GM23338 (cell line): ENCODE results near the gene ETV1. TPM values are rescaled to one million over a fixed set of nuclear protein-coding genes. Genes with fewer than 3 reads are reported as not detected.

Source experiments
- ATAC-seq: fragments of 200-7000 bp; cut with Tn5 transposase; 3 replicates; pipeline ENCODE4 v1.9.1; 2020
- DNase-seq: peaks from one replicate; pipeline ENCODE4 v3.0.0-alpha.2; 2015; ENCODE audit warnings: low spot score
- H2AFZ ChIP-seq: fragments of 200-600 bp; sonication (generic); 2 replicates; pipeline ENCODE4 v1.8.0; 2016; ENCODE audit warnings: antibody characterized with exemption, mild to moderate bottlenecking, moderate library complexity
- H3F3A ChIP-seq: fragments of 200-600 bp; sonication (generic); replicated peaks from 2 replicates; pipeline ENCODE4 v1.8.0; 2017; ENCODE audit warnings: antibody characterized with exemption, mixed run types, low read depth
- H3K27ac ChIP-seq: fragments of 200-600 bp; sonication (generic); 2 replicates; pipeline ENCODE4 v1.6.1; 2016; ENCODE audit warnings: low read depth
- H3K27me3 ChIP-seq: fragments of 200-600 bp; sonication (generic); 2 replicates; pipeline ENCODE4 v1.8.0; 2016; ENCODE audit warnings: mild to moderate bottlenecking, mixed run types, moderate library complexity; ENCODE audit not compliant: insufficient read depth
- H3K36me3 ChIP-seq: fragments of 200-600 bp; sonication (generic); 2 replicates; pipeline ENCODE4 v1.8.0; 2016; ENCODE audit warnings: mild to moderate bottlenecking; ENCODE audit not compliant: insufficient read depth
- H3K4me1 ChIP-seq: fragments of 200-600 bp; sonication (generic); 2 replicates; pipeline ENCODE4 v1.8.0; 2016; ENCODE audit warnings: mild to moderate bottlenecking, moderate library complexity; ENCODE audit not compliant: insufficient read depth
- H3K4me2 ChIP-seq: fragments of 200-600 bp; sonication (generic); 2 replicates; pipeline ENCODE4 v1.7.1; 2017; ENCODE audit warnings: mixed run types
- H3K4me3 ChIP-seq: fragments of 200-600 bp; sonication (generic); 2 replicates; pipeline ENCODE4 v1.6.1; 2016; ENCODE audit warnings: mixed run types
- H3K79me2 ChIP-seq: fragments of 200-600 bp; sonication (generic); replicated peaks from 2 replicates; pipeline ENCODE4 v1.8.0; 2017; ENCODE audit warnings: mild to moderate bottlenecking; ENCODE audit not compliant: insufficient read depth
- H3K9me2 ChIP-seq: fragments of 200-600 bp; sonication (generic); 2 replicates; pipeline ENCODE4 v1.8.0; 2017; ENCODE audit not compliant: insufficient read depth
- H4K20me1 ChIP-seq: fragments of 200-600 bp; sonication (generic); replicated peaks from 2 replicates; pipeline ENCODE4 v1.8.0; 2017; ENCODE audit warnings: mild to moderate bottlenecking; ENCODE audit not compliant: insufficient read depth
- H3K27ac Mint-ChIP-seq: 2 replicates; pipeline ENCODE4 v1.8.0; 2020; ENCODE audit warnings: inconsistent platforms, mild to moderate bottlenecking, moderate library complexity, mixed read lengths
- H3K27me3 Mint-ChIP-seq: 3 replicates; pipeline ENCODE4 v1.8.0; 2022; ENCODE audit warnings: low read depth, mild to moderate bottlenecking, moderate library complexity, mixed read lengths, inconsistent platforms; ENCODE audit not compliant: insufficient read depth, poor library complexity
- H3K36me3 Mint-ChIP-seq: 3 replicates; pipeline ENCODE4 v1.8.0; 2021; ENCODE audit warnings: low read depth, mild to moderate bottlenecking, inconsistent platforms, moderate library complexity, mixed read lengths
- H3K4me1 Mint-ChIP-seq: 3 replicates; pipeline ENCODE4 v1.8.0; 2020; ENCODE audit warnings: mild to moderate bottlenecking, inconsistent platforms, mixed read lengths
- H3K4me3 Mint-ChIP-seq: 3 replicates; pipeline ENCODE4 v1.8.0; 2021; ENCODE audit warnings: moderate library complexity, mild to moderate bottlenecking, inconsistent platforms, mixed read lengths
- H3K9me3 Mint-ChIP-seq: 3 replicates; pipeline ENCODE4 v1.8.0; 2020; ENCODE audit warnings: moderate library complexity, mild to moderate bottlenecking, inconsistent platforms, mixed read lengths
- CREB1 ChIP-seq: fragments of 250-450 bp; sonication (Bioruptor Pico); IDR thresholded peaks from 2 replicates; pipeline ENCODE4 v1.5.0; 2020; ENCODE audit warnings: low read depth, mild to moderate bottlenecking, moderate library complexity
- EZH2 ChIP-seq: fragments of 200-600 bp; sonication (generic); IDR thresholded peaks from one replicate; pipeline ENCODE4 v1.8.0; 2017; ENCODE audit warnings: antibody characterized with exemption, mild to moderate bottlenecking, low read depth; ENCODE audit not compliant: unreplicated experiment
- EZH2phosphoT487 ChIP-seq: fragments of 200-600 bp; sonication (generic); IDR thresholded peaks from one replicate; pipeline ENCODE4 v1.8.1; 2018; ENCODE audit warnings: antibody characterized with exemption; ENCODE audit not compliant: unreplicated experiment
- JUNB ChIP-seq: IDR thresholded peaks from one replicate; pipeline ENCODE4 v1.6.1; 2016; ENCODE audit warnings: antibody characterized with exemption; ENCODE audit not compliant: unreplicated experiment
- NANOG ChIP-seq: IDR thresholded peaks from 2 replicates; pipeline ENCODE4 v1.6.1; 2016; ENCODE audit warnings: antibody characterized with exemption, borderline replicate concordance
- POLR2AphosphoS5 ChIP-seq: IDR thresholded peaks from 2 replicates; pipeline ENCODE4 v1.6.1; 2016; ENCODE audit warnings: antibody characterized with exemption, low read depth
- STAT1 ChIP-seq: IDR thresholded peaks from one replicate; pipeline ENCODE4 v1.6.1; 2016; ENCODE audit warnings: antibody characterized with exemption; ENCODE audit not compliant: unreplicated experiment
- ZNF114 ChIP-seq: fragments of 250-450 bp; sonication (Bioruptor Pico); IDR thresholded peaks from 2 replicates; pipeline ENCODE4 v1.5.0; 2020; ENCODE audit warnings: mild to moderate bottlenecking, moderate library complexity
- ZNF331 ChIP-seq: fragments of 250-450 bp; sonication (Bioruptor Pico); IDR thresholded peaks from 2 replicates; pipeline ENCODE4 v1.5.0; 2020; ENCODE audit warnings: low read depth, mild to moderate bottlenecking, moderate library complexity
- polyA plus RNA-seq: library from polyadenylated mRNA; unstranded; fragments of >200 nt; fragmentation: Nextera tagmentation; extraction: Ambion mirVana; gene quantifications from 2 replicates; pipeline ENCODE4 v1.2.1, GENCODE V29; 2016
- total RNA-seq: library from RNA; depleted of rRNA; stranded (reverse); fragments of >200 nt; shearing (Covaris generic); gene quantifications from 2 replicates; pipeline ENCODE4 v1.2.3, GENCODE V29; 2014
- TF ChIP-seq, protein P1 (sequence below): fragments of 250-450 bp; sonication (Bioruptor Pico); IDR thresholded peaks from 2 replicates; pipeline ENCODE4 v1.5.0; 2020; ENCODE audit warnings: mild to moderate bottlenecking, moderate library complexity
- TF ChIP-seq, protein P2 (sequence below): IDR thresholded peaks from 2 replicates; pipeline ENCODE4 v1.6.1; 2016; ENCODE audit warnings: antibody characterized with exemption
- TF ChIP-seq, protein P3 (sequence below), 2 experiments: fragments of 200-600 bp in 1 of 2; sonication (generic) in 1 of 2; conservative IDR thresholded peaks; 2 replicates each; pipeline versions ENCODE4 v1.5.1 to v1.6.1; 2016 to 2017; ENCODE audit warnings: antibody characterized with exemption in 2 of 2, low read depth in 2 of 2, mild to moderate bottlenecking in 2 of 2, moderate library complexity in 1 of 2
- TF ChIP-seq, protein P4 (sequence below): IDR thresholded peaks from one replicate; pipeline ENCODE4 v1.6.1; 2018; ENCODE audit warnings: antibody characterized with exemption; ENCODE audit not compliant: unreplicated experiment

The ETV1 gene
- total and polyA plus RNA-seq, 2 experiments from 2014 or later: 49.4 to 61.9 TPM

DNA sequence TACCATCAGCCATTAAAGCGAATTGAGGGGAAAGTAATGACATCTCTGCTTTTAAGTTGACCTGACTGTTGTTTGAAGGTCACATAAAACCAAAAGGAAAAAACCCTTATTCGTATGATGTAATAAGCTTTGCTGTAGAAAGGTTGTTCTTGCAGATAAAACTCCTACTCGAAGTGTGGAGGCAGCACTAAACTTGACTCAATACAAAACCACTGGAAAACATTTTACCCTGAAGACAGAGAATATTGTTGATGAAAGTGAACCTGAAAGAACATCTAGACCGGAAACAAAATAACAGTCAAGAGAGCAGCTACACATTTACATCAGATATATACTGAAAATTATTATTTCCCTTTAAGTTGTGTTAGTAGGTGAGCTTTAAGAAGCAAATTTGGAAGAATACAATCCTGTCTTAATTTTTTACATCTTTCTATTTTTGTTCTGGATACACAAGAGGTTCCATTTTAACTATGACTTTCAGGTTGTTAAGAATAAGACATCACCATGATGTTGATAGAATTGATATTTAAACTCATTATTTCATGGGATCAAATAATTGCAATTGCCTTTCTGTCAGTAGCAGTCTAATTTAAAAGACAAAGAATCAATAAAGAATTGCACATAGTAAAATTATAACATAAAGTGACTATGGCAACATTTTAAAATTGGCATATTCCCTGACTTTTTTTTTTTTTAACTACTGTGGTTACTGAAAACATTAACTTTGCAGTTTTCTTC is 6.4 kb downstream of the ETV1 start:
- Mint-ChIP-seq H3K36me3 (peaks cover 13% of the 10 kb centered on the region; the same call in 2 of the 3 replicates), H3K4me1 (peaks cover 61% of the 10 kb centered on the region), H3K27ac (peak overlapping the region; percentile 93), H3K4me3 (peak overlapping the region; percentile 34; the same call in 2 of the 3 replicates), H3K27me3 (peaks cover 1% of the 10 kb centered on the region), H3K9me3 (no peaks in the 10 kb centered on the region)
- Histone ChIP-seq H3K9me2 (no peaks in the 10 kb centered on the region), H3F3A (no peaks in the 10 kb centered on the region), H4K20me1 (no peaks in the 10 kb centered on the region), H3K36me3 (no peaks in the 10 kb centered on the region), H3K79me2 (peaks cover 88% of the 10 kb centered on the region), H3K27me3 (no peaks in the 10 kb centered on the region), H3K4me2 (peak overlapping the region; percentile 93), H3K4me1 (peaks cover 82% of the 10 kb centered on the region), H3K27ac (no peak overlapping the region), H2AFZ (no peak overlapping the region), H3K4me3 (0 out of 2 replicates have a peak overlapping the region, but pooled peaks have one; percentile 67)
- DNase-seq (no peak), ATAC-seq (no peak)
- TF ChIP-seq JUNB (no peak), EZH2phosphoT487 (no peak), ZNF331 (no peak), POLR2AphosphoS5 (no peak), STAT1 (no peak), CREB1 (no peak), ZNF114 (CRISPR knock-in tag) (no peak), NANOG (no peak), EZH2 (no peak)
- TF ChIP-seq, protein P1, sequence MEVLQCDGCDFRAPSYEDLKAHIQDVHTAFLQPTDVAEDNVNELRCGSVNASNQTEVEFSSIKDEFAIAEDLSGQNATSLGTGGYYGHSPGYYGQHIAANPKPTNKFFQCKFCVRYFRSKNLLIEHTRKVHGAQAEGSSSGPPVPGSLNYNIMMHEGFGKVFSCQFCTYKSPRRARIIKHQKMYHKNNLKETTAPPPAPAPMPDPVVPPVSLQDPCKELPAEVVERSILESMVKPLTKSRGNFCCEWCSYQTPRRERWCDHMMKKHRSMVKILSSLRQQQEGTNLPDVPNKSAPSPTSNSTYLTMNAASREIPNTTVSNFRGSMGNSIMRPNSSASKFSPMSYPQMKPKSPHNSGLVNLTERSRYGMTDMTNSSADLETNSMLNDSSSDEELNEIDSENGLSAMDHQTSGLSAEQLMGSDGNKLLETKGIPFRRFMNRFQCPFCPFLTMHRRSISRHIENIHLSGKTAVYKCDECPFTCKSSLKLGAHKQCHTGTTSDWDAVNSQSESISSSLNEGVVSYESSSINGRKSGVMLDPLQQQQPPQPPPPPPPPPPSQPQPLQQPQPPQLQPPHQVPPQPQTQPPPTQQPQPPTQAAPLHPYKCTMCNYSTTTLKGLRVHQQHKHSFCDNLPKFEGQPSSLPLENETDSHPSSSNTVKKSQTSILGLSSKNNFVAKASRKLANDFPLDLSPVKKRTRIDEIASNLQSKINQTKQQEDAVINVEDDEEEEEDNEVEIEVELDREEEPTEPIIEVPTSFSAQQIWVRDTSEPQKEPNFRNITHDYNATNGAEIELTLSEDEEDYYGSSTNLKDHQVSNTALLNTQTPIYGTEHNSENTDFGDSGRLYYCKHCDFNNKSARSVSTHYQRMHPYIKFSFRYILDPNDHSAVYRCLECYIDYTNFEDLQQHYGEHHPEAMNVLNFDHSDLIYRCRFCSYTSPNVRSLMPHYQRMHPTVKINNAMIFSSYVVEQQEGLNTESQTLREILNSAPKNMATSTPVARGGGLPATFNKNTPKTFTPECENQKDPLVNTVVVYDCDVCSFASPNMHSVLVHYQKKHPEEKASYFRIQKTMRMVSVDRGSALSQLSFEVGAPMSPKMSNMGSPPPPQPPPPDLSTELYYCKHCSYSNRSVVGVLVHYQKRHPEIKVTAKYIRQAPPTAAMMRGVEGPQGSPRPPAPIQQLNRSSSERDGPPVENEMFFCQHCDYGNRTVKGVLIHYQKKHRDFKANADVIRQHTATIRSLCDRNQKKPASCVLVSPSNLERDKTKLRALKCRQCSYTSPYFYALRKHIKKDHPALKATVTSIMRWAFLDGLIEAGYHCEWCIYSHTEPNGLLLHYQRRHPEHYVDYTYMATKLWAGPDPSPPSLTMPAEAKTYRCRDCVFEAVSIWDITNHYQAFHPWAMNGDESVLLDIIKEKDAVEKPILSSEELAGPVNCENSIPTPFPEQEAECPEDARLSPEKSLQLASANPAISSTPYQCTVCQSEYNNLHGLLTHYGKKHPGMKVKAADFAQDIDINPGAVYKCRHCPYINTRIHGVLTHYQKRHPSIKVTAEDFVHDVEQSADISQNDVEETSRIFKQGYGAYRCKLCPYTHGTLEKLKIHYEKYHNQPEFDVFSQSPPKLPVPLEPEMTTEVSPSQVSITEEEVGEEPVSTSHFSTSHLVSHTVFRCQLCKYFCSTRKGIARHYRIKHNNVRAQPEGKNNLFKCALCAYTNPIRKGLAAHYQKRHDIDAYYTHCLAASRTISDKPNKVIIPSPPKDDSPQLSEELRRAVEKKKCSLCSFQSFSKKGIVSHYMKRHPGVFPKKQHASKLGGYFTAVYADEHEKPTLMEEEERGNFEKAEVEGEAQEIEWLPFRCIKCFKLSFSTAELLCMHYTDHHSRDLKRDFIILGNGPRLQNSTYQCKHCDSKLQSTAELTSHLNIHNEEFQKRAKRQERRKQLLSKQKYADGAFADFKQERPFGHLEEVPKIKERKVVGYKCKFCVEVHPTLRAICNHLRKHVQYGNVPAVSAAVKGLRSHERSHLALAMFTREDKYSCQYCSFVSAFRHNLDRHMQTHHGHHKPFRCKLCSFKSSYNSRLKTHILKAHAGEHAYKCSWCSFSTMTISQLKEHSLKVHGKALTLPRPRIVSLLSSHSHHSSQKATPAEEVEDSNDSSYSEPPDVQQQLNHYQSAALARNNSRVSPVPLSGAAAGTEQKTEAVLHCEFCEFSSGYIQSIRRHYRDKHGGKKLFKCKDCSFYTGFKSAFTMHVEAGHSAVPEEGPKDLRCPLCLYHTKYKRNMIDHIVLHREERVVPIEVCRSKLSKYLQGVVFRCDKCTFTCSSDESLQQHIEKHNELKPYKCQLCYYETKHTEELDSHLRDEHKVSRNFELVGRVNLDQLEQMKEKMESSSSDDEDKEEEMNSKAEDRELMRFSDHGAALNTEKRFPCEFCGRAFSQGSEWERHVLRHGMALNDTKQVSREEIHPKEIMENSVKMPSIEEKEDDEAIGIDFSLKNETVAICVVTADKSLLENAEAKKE (CRISPR knock-in tag): no peak
- TF ChIP-seq, protein P2, sequence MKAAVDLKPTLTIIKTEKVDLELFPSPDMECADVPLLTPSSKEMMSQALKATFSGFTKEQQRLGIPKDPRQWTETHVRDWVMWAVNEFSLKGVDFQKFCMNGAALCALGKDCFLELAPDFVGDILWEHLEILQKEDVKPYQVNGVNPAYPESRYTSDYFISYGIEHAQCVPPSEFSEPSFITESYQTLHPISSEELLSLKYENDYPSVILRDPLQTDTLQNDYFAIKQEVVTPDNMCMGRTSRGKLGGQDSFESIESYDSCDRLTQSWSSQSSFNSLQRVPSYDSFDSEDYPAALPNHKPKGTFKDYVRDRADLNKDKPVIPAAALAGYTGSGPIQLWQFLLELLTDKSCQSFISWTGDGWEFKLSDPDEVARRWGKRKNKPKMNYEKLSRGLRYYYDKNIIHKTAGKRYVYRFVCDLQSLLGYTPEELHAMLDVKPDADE: no peak
- TF ChIP-seq, protein P3, sequence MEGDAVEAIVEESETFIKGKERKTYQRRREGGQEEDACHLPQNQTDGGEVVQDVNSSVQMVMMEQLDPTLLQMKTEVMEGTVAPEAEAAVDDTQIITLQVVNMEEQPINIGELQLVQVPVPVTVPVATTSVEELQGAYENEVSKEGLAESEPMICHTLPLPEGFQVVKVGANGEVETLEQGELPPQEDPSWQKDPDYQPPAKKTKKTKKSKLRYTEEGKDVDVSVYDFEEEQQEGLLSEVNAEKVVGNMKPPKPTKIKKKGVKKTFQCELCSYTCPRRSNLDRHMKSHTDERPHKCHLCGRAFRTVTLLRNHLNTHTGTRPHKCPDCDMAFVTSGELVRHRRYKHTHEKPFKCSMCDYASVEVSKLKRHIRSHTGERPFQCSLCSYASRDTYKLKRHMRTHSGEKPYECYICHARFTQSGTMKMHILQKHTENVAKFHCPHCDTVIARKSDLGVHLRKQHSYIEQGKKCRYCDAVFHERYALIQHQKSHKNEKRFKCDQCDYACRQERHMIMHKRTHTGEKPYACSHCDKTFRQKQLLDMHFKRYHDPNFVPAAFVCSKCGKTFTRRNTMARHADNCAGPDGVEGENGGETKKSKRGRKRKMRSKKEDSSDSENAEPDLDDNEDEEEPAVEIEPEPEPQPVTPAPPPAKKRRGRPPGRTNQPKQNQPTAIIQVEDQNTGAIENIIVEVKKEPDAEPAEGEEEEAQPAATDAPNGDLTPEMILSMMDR (conservative IDR thresholded peaks at IDR 0.05; ENCODE audit: low read depth in 2 of 2): no peak
- TF ChIP-seq, protein P4, sequence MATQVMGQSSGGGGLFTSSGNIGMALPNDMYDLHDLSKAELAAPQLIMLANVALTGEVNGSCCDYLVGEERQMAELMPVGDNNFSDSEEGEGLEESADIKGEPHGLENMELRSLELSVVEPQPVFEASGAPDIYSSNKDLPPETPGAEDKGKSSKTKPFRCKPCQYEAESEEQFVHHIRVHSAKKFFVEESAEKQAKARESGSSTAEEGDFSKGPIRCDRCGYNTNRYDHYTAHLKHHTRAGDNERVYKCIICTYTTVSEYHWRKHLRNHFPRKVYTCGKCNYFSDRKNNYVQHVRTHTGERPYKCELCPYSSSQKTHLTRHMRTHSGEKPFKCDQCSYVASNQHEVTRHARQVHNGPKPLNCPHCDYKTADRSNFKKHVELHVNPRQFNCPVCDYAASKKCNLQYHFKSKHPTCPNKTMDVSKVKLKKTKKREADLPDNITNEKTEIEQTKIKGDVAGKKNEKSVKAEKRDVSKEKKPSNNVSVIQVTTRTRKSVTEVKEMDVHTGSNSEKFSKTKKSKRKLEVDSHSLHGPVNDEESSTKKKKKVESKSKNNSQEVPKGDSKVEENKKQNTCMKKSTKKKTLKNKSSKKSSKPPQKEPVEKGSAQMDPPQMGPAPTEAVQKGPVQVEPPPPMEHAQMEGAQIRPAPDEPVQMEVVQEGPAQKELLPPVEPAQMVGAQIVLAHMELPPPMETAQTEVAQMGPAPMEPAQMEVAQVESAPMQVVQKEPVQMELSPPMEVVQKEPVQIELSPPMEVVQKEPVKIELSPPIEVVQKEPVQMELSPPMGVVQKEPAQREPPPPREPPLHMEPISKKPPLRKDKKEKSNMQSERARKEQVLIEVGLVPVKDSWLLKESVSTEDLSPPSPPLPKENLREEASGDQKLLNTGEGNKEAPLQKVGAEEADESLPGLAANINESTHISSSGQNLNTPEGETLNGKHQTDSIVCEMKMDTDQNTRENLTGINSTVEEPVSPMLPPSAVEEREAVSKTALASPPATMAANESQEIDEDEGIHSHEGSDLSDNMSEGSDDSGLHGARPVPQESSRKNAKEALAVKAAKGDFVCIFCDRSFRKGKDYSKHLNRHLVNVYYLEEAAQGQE: no peak
